Measurements from ENCODE around the gene WNK2.

WNK2 gene

GRCh38 chr9:93187574-93187973 is 3.6 kb downstream of the WNK2 start:
- no peak for ATAC-seq (ENCODE audit: low read depth)
- Histone ChIP-seq H3K27ac (ENCODE audit: poor library complexity, severe bottlenecking) (no peak overlapping the region), H3K9me3 (ENCODE audit: severe bottlenecking) (no peaks in the 10 kb centered on the region), H3K4me3 (ENCODE audit: severe bottlenecking) (no peak overlapping the region), H3K36me3 (ENCODE audit: low read depth) (no peaks in the 10 kb centered on the region), H3K27me3 (ENCODE audit: insufficient read depth, poor library complexity, severe bottlenecking) (peaks cover 18% of the 10 kb centered on the region), H3K4me1 (ENCODE audit: insufficient read depth, poor library complexity, severe bottlenecking) (no peaks in the 10 kb centered on the region)
- no peak for TF ChIP-seq CTCF (IDR thresholded peaks at IDR 0.05; ENCODE audit: poor library complexity, severe bottlenecking)
- no peak for DNase-seq (ENCODE audit: low spot score)

GRCh38 chr9:93188426-93189368 is 4.8 kb downstream of the WNK2 start:
- no peak for TF ChIP-seq CTCF (IDR thresholded peaks at IDR 0.05; ENCODE audit: poor library complexity, severe bottlenecking)
- Histone ChIP-seq H3K36me3 (ENCODE audit: low read depth) (no peaks in the 10 kb centered on the region), H3K9me3 (ENCODE audit: severe bottlenecking) (no peaks in the 10 kb centered on the region), H3K27me3 (ENCODE audit: insufficient read depth, poor library complexity, severe bottlenecking) (peaks cover 11% of the 10 kb centered on the region), H3K27ac (ENCODE audit: poor library complexity, severe bottlenecking) (no peak overlapping the region), H3K4me3 (ENCODE audit: severe bottlenecking) (no peak overlapping the region), H3K4me1 (ENCODE audit: insufficient read depth, poor library complexity, severe bottlenecking) (no peaks in the 10 kb centered on the region)
- no peak for DNase-seq (ENCODE audit: low spot score)
- ATAC-seq (ENCODE audit: low read depth), result no peak

GRCh38 chr9:93189369-93190132 is 5.6 kb downstream of the WNK2 start:
- H3K9me3 ChIP-seq (ENCODE audit: severe bottlenecking), result no peaks in the 10 kb centered on the region
- H3K27me3 ChIP-seq (ENCODE audit: insufficient read depth, poor library complexity, severe bottlenecking), result peaks cover 7% of the 10 kb centered on the region
- TF ChIP-seq CTCF (IDR thresholded peaks at IDR 0.05; ENCODE audit: poor library complexity, severe bottlenecking), result no peak
- ATAC-seq (ENCODE audit: low read depth) (no peak), DNase-seq (ENCODE audit: low spot score) (no peak)
- H3K36me3 ChIP-seq (ENCODE audit: low read depth), result no peaks in the 10 kb centered on the region
- H3K4me3 ChIP-seq (ENCODE audit: severe bottlenecking), result no peak overlapping the region
- no peaks in the 10 kb centered on the region for H3K4me1 ChIP-seq (ENCODE audit: insufficient read depth, poor library complexity, severe bottlenecking)
- H3K27ac ChIP-seq (ENCODE audit: poor library complexity, severe bottlenecking), result no peak overlapping the region

- Histone ChIP-seq H3K27ac (ENCODE audit: poor library complexity, severe bottlenecking) (no peak overlapping the region), H3K36me3 (ENCODE audit: low read depth) (no peaks in the 10 kb centered on the region), H3K4me1 (ENCODE audit: insufficient read depth, poor library complexity, severe bottlenecking) (no peaks in the 10 kb centered on the region), H3K27me3 (ENCODE audit: insufficient read depth, poor library complexity, severe bottlenecking) (peaks cover 6% of the 10 kb centered on the region), H3K9me3 (ENCODE audit: severe bottlenecking) (no peaks in the 10 kb centered on the region), H3K4me3 (ENCODE audit: severe bottlenecking) (no peak overlapping the region)
- no peak for ATAC-seq (ENCODE audit: low read depth)
- no peak for TF ChIP-seq CTCF (IDR thresholded peaks at IDR 0.05; ENCODE audit: poor library complexity, severe bottlenecking)
- DNase-seq (ENCODE audit: low spot score), result no peak
These were observed 6.2 kb downstream of the WNK2 start for GRCh38 chr9:93190133-93190525.
